Measurements from ENCODE around the gene SRP19. TPM values are rescaled to one million over a fixed set of nuclear protein-coding genes. Genes with fewer than 3 reads are reported as not detected.

The SRP19 gene
- total and polyA plus RNA-seq, 2 of the 8 experiments (the other 6 are each of a cell fraction or from before 2014, with no cell fraction given): 27.5 to 79.9 TPM

- Histone ChIP-seq H3K4me2 (ENCODE audit: insufficient read depth in 1 of 2, low read depth in 2 of 2, low read length in 2 of 2) (no peak overlapping the region), H3K27ac (ENCODE audit: low read depth, low read length) (no peak overlapping the region), H2BK120ac (replicated peaks; ENCODE audit: low read depth, low read length) (no peak overlapping the region), H3K23ac (ENCODE audit: insufficient read length) (no peak overlapping the region), H2BK15ac (ENCODE audit: low read length) (no peak overlapping the region), H3K4me3 (ENCODE audit: extremely low read depth in 1 of 4, insufficient read depth in 2 of 4, low read depth in 3 of 4, low read length in 4 of 4) (no peak overlapping the region), H3K27me3 (replicated peaks in 1 of 4; ENCODE audit: control insufficient read depth in 3 of 4, extremely low read depth in 1 of 4, insufficient read depth in 3 of 4, low read length in 3 of 4) (peaks cover 0 to 1% (median 0%) of the 10 kb centered on the region in 4 experiments; a peak in 1 of 7 replicates), H3K9me3 (ENCODE audit: insufficient read depth in 2 of 2, low read depth in 1 of 2, low read length in 1 of 2) (no peaks in the 10 kb centered on the region), H3K4ac (replicated peaks; ENCODE audit: insufficient read length, low read depth, low read length) (no peak overlapping the region), H3K79me2 (ENCODE audit: control insufficient read depth in 1 of 2, insufficient read depth in 2 of 2, low read length in 2 of 2) (no peaks in the 10 kb centered on the region), H3K9ac (replicated peaks in 1 of 4; ENCODE audit: extremely low read depth in 1 of 4, low read depth in 3 of 4, low read length in 3 of 4) (no peak overlapping the region), H4K8ac (ENCODE audit: extremely low read depth, insufficient read depth, low read length) (no peak overlapping the region), H3K4me1 (replicated peaks in 1 of 4; ENCODE audit: control insufficient read depth in 3 of 4, insufficient read depth in 4 of 4, low read length in 3 of 4) (peaks cover 0 to 4% (median 0%) of the 10 kb centered on the region in 4 experiments; a peak in 1 of 7 replicates), H2BK20ac (ENCODE audit: low read length) (no peak overlapping the region), H3K79me1 (ENCODE audit: low read depth, low read length) (no peaks in the 10 kb centered on the region), H4K20me1 (replicated peaks in 1 of 2; ENCODE audit: control insufficient read depth in 1 of 2, insufficient read depth in 2 of 2, low read length in 2 of 2) (peaks cover 0 to 4% of the 10 kb centered on the region in 2 experiments), H3K36me3 (ENCODE audit: control insufficient read depth in 2 of 4, insufficient read depth in 4 of 4, low read length in 3 of 4) (peaks cover 0 to 42% (median 13%) of the 10 kb centered on the region in 4 experiments; a peak in 6 of 8 replicates), H4K5ac (ENCODE audit: insufficient read length, low read depth, low read length) (no peak overlapping the region), H3K23me2 (ENCODE audit: low read depth, low read length) (no peaks in the 10 kb centered on the region; the same call in 1 of the 2 replicates), H2BK5ac (ENCODE audit: low read depth, low read length) (no peak overlapping the region), H3K18ac (ENCODE audit: extremely low read depth, low read length) (no peak overlapping the region), H3K14ac (ENCODE audit: insufficient read length) (no peak overlapping the region), H4K91ac (replicated peaks; ENCODE audit: insufficient read length, low read length) (no peak overlapping the region), H2AFZ (ENCODE audit: low read length) (no peak overlapping the region), H2BK12ac (ENCODE audit: low read depth, low read length) (no peak overlapping the region), H2AK5ac (ENCODE audit: low read depth, low read length) (no peak overlapping the region), H3K56ac (replicated peaks; ENCODE audit: insufficient read length, low read depth, low read length) (no peak overlapping the region)
- 72% methylated on average over 2 of the region's 2 CpGs; no CpG with 5 or more reads in 1 of the 2 experiments for WGBS, 2 experiments (ENCODE audit: extremely low coverage in 1 of 2, insufficient coverage in 1 of 2, insufficient read length in 1 of 2, insufficient replicate concordance in 2 of 2, low coverage in 1 of 2, low lambda C conversion rate in 2 of 2, missing lambda C conversion rate in 1 of 2)
- ChIA-PET CTCF (ENCODE audit: partially characterized antibody) (interaction anchor here (0.7 to 2.3 kb wide), 4 partner anchors 14 to 85 kb away, joined by 3 to 9 read pairs (median 4); partner anchors contain the start of gene REEP5), POLR2A (ENCODE audit: partially characterized antibody) (interaction anchor here (1.3 kb wide), 1 partner anchor 19 kb away, joined by 3 read pairs; the partner anchor contains the start of gene SRP19)
- FAIRE-seq: no peak
- DNase-seq (ENCODE audit: low read depth in 1 of 2, low spot score in 2 of 2): no peak
- TF ChIP-seq MAX (IDR thresholded peaks at IDR 0.05) (no peak), TAF1 (IDR thresholded peaks at IDR 0.05; ENCODE audit: low read depth, low read length) (no peak), KDM1A (IDR thresholded peaks at IDR 0.05; ENCODE audit: borderline replicate concordance, low read length) (no peak), SRF (IDR thresholded peaks at IDR 0.05; ENCODE audit: low read depth, low read length) (no peak), RXRA (IDR thresholded peaks at IDR 0.05; ENCODE audit: insufficient read depth, low read depth, low read length) (no peak), CHD2 (IDR thresholded peaks at IDR 0.05; ENCODE audit: low read length) (no peak), CBX5 (IDR thresholded peaks at IDR 0.05; ENCODE audit: low read depth, low read length) (no peak), MAFK (IDR thresholded peaks at IDR 0.05; ENCODE audit: low read depth, low read length) (no peak), KDM5A (IDR thresholded peaks at IDR 0.05; ENCODE audit: low read length) (no peak), CBX8 (IDR thresholded peaks at IDR 0.05; ENCODE audit: borderline replicate concordance, low read depth, low read length) (no peak), TAF7 (optimal IDR thresholded peaks at IDR 0.05; ENCODE audit: borderline replicate concordance, low read depth, low read length) (no peak), SP2 (IDR thresholded peaks at IDR 0.05; ENCODE audit: low read length) (no peak), SIX5 (IDR thresholded peaks at IDR 0.05; ENCODE audit: low read depth, low read length) (no peak)
These were observed 19.3 kb downstream of the SRP19 start for GRCh38 chr5:112880219-112880964.
